GM21447 (cell line): ENCODE results near the gene RAB6A.
"Not testable (repeated sequence)": the region's sequence is repeated elsewhere in the genome, so short reads cannot be mapped to it uniquely, and the experiment has no call there.

ENCODE experiments used
- ATAC-seq: cut with Tn5 transposase; IDR thresholded peaks from one replicate; pipeline ENCODE4 v1.9.1; 2021; ENCODE audit not compliant: unreplicated experiment

Gene RAB6A

GRCh38 chr11:73729594-73730206, 31.2 kb downstream of the RAB6A start:
- no peak for ATAC-seq

GRCh38 chr11:73728000-73728399, 32.9 kb downstream of the RAB6A start:
- no peak for ATAC-seq

- ATAC-seq, result no peak
Measured at GRCh38 chr11:73726825-73727224, 34.0 kb downstream of the RAB6A start.

GRCh38 chr11:73717136-73717535, 43.7 kb downstream of the RAB6A start:
- no peak for ATAC-seq

GRCh38 chr11:73716153-73717056, 44.5 kb downstream of the RAB6A start:
- no peak for ATAC-seq

GRCh38 chr11:73715541-73715940, 45.3 kb downstream of the RAB6A start:
- no peak for ATAC-seq

GRCh38 chr11:73710964-73711363, 49.9 kb downstream of the RAB6A start:
- ATAC-seq, result no peak

- ATAC-seq, result no peak
Measured at GRCh38 chr11:73705053-73705452, 55.8 kb downstream of the RAB6A start.

- ATAC-seq, result no peak
Measured at GRCh38 chr11:73693899-73694525, 66.9 kb downstream of the RAB6A start.

GRCh38 chr11:73680687-73681086, 80.2 kb downstream of the RAB6A start:
- no peak for ATAC-seq

- ATAC-seq, result not testable (repeated sequence)
Measured at GRCh38 chr11:73676552-73676951, 84.3 kb downstream of the RAB6A start.

GRCh38 chr11:73671701-73672100, 89.2 kb downstream of the RAB6A start:
- no peak for ATAC-seq

GRCh38 chr11:73670808-73671207, 90.1 kb downstream of the RAB6A start:
- ATAC-seq, result no peak

- no peak for ATAC-seq
Measured at GRCh38 chr11:73667891-73668290, 93.0 kb downstream of the RAB6A start.

- ATAC-seq, result no peak
Measured at GRCh38 chr11:73664877-73665276, 96.0 kb downstream of the RAB6A start.

- ATAC-seq, result no peak
Measured at GRCh38 chr11:73663604-73664495, 97.0 kb downstream of the RAB6A start.

GRCh38 chr11:73662445-73663157, 98.3 kb downstream of the RAB6A start:
- no peak for ATAC-seq

GRCh38 chr11:73661035-73661628, 99.7 kb downstream of the RAB6A start:
- ATAC-seq, result peak; percentile 86

- no peak for ATAC-seq
Measured at GRCh38 chr11:73660497-73661034, 100.3 kb downstream of the RAB6A start.

- ATAC-seq, result no peak
Measured at GRCh38 chr11:73659961-73660360, 100.9 kb downstream of the RAB6A start.
